HG03354 (cell line): ENCODE data around the gene IFI44.

Experiments
- ATAC-seq: cut with Tn5 transposase; IDR thresholded peaks from one replicate; pipeline ENCODE4 v1.9.1; 2021; ENCODE audit warnings: mild to moderate bottlenecking; ENCODE audit not compliant: unreplicated experiment, poor library complexity, severe bottlenecking

Gene IFI44

DNA sequence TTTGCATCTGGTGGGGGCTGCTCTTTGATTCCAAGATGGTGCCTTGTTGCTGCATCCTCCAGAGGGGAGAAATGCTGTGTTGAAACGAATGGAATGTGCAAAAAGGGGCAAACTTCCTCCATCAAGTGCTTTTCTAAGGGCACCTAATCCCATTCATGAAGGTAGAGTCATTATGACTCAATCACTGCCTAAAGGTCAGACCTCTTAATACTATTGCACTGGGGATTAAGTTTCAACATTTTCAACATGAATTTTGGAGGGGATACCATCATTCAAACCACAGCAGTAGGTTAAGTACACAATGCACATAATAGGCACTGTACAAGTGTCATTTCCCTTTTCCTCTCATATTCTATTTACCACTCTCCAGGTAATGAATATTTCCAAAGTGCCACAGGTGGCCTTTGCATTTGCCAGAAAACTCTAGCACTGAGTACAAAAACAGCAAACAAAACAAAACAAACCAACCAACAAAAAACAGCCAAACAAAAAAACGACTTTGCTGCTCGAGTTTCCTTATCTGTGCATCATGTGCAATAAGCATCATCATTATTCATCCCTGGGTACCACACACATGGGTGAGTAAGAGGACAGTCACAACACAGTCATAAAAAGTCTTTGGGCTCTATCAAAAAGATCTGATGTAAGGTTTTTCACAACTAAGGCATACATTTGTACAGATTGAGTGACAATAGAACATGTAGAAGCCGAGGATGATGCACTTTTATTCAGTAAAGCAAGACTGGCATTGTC, 42.5 kb downstream of the IFI44 start:
- no peak for ATAC-seq

DNA sequence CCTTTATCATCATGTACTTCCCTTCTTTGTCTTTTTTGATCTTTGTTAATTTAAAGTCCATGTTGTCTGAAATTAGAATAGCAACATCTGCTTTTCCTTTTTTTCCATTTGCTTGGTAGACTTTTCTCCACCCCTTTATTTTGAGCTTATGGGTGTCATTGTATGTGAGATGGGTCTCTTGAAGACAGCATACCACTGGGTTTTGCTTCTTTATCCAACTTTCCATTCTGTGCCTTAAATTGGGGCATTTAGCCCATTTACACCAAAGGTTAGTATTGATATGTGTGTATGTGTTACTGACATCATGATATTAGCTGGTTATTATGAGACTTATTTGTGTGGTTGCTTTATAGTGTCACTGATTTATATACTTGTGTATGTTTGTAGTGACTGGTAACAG, 50.2 kb downstream of the IFI44 start:
- no peak for ATAC-seq

DNA sequence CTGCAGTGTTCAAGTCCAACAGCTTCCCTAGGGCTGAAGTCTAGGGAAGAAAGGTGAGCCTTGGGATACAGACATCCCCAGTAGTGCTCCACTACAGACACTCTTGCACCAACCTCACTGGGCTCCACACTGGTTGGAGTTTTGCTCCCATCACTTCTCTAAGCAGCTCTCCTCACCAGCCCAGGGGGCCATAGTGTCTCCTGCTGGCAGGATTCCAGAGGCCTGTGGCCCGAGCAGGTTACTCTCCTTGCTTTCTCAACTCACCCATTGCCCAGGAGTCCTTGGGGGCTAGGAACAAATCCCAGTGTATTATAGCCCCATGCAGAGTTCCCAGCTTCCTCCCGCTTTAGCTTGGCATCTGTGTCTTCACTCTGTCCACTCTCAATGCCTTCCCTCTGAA, 52.8 kb downstream of the IFI44 start:
- ATAC-seq: no peak

DNA sequence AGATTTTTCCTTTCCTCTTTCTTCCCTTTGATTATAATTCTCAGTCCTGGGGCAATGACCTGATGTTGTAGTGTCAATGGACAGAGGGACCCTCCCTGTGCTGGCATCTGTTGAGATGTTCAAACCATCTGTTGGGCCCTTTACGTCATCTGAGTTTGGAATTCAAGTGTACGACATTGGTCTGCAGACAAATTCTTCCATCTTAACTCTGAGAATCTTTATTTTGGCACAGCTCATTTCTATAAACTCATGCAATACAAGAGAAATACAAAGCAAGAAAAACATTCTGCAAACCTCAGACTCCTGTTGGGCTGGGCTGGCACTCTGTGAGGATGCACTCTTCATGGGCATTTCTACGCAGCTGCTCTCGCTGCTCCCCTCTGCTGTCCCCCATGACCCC, 54.2 kb downstream of the IFI44 start:
- ATAC-seq: no peak

DNA sequence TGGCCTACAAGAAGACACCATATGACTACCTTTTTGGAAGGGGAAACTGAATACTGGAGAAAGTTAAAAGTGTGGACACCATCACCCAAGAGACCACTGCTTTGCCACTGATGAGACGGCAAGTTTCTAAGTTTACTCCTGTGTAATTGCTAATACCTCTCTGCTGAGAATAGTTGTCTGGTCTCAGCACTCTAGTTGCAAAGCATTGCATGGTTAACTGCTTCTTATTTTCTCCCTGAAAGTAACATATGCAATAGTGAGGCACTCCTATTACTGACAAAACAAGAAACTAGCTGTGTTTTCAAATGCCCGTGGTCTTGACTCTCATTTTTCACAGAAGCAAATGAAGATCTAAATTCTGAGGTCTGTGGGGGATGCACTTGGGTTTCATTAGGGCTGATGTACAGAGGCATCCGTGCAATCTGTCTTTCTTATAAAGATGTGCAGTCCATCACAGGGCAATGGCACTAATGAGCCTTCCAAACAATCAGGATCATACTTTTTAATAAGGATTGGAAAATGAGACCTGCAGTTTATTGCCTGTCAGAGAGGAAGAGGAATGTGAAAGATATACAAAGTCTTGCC, 62.9 kb downstream of the IFI44 start:
- ATAC-seq: no peak

DNA sequence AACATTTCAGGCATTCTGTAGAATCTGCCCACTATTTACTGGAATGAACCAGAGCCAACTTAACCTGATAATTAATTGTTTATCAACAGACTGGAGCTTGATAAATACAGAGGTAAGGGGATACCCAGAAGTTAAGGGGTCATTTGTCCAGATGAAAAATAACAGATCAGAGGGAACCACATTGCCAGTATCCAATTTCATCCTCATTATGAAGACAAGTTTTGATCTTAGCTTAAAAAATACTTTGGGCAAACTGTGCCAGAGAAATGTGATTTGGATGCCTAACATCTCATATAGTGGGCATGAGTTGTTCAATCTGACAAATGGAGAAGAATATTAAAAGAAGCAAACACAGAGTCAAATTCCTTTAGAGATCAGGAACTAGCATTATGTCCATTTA, 63.7 kb downstream of the IFI44 start:
- ATAC-seq: no peak
